ENCODE data around the gene SYT1. TPM values are rescaled to one million over a fixed set of nuclear protein-coding genes. Genes with fewer than 3 reads are reported as not detected.

SYT1 gene
- total and polyA plus RNA-seq, 2 experiments from 2014 or later = 48.7 to 51.7 TPM

DNA sequence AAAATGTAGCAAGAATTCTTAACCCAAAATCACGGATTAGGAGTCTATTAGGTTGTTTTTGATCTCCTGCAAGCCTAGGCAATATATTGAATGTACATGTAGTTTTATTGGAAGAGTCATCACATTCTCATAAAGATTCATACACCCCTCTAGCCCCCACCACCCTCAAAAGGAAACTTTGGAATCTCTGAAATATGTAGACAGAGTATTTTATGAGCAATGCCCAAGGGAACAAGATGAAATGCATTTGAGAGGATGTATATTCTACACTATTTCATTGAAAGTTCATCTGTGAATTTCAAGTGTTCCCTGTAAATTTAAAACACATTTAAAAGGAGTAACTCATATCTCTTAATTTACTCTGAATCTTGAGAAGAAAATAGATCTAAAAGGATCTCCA lies 103.7 kb downstream of the SYT1 start (continued):
- TF ChIP-seq JUNB (IDR thresholded peaks at IDR 0.05; ENCODE audit: unreplicated experiment) = no peak
- no peak for TF ChIP-seq CREB1 (CRISPR knock-in tag; IDR thresholded peaks at IDR 0.05; ENCODE audit: low read depth)
- TF ChIP-seq, protein P1, sequence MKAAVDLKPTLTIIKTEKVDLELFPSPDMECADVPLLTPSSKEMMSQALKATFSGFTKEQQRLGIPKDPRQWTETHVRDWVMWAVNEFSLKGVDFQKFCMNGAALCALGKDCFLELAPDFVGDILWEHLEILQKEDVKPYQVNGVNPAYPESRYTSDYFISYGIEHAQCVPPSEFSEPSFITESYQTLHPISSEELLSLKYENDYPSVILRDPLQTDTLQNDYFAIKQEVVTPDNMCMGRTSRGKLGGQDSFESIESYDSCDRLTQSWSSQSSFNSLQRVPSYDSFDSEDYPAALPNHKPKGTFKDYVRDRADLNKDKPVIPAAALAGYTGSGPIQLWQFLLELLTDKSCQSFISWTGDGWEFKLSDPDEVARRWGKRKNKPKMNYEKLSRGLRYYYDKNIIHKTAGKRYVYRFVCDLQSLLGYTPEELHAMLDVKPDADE (IDR thresholded peaks at IDR 0.05) = no peak
- TF ChIP-seq ZNF114 (CRISPR knock-in tag; IDR thresholded peaks at IDR 0.05) = no peak
- no peak for TF ChIP-seq STAT1 (IDR thresholded peaks at IDR 0.05; ENCODE audit: unreplicated experiment)
- TF ChIP-seq ZNF331 (CRISPR knock-in tag; IDR thresholded peaks at IDR 0.05; ENCODE audit: low read depth) = no peak

DNA sequence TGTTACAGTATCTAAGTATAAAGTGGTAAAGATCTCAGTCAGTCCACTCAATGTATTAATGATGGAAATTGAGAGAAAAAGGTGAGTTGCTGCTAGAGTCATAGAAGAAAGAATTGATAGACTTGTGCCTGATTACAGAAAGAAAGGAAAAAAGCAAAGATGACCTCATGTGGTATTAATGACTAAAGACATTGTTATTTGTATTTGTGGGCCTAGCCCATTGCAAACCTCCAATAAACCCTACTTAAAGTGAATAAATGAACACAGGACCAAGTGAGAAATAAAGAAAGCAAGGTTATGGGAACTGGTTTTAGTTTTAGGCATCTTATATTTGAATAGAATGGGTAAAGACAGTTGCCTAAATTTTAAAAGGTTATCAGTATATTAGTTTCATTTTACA lies 105.5 kb downstream of the SYT1 start:
- Mint-ChIP-seq H3K4me3 (no peak overlapping the region), H3K36me3 (ENCODE audit: low read depth) (no peaks in the 10 kb centered on the region), H3K4me1 (no peaks in the 10 kb centered on the region), H3K27me3 (ENCODE audit: insufficient read depth, low read depth, poor library complexity) (no peaks in the 10 kb centered on the region), H3K27ac (no peak overlapping the region), H3K9me3 (no peaks in the 10 kb centered on the region)
- Histone ChIP-seq H4K20me1 (replicated peaks; ENCODE audit: insufficient read depth) (no peaks in the 10 kb centered on the region; the same call in 1 of the 2 replicates), H3K4me2 (no peak overlapping the region), H3K9me2 (ENCODE audit: insufficient read depth) (no peaks in the 10 kb centered on the region), H3K79me2 (replicated peaks; ENCODE audit: insufficient read depth) (no peaks in the 10 kb centered on the region), H3K36me3 (ENCODE audit: insufficient read depth) (no peaks in the 10 kb centered on the region), H2AFZ (no peak overlapping the region), H3K4me1 (ENCODE audit: insufficient read depth) (no peaks in the 10 kb centered on the region), H3F3A (replicated peaks; ENCODE audit: low read depth) (no peaks in the 10 kb centered on the region), H3K27me3 (ENCODE audit: insufficient read depth) (no peaks in the 10 kb centered on the region), H3K4me3 (no peak overlapping the region), H3K27ac (ENCODE audit: low read depth) (no peak overlapping the region)
- TF ChIP-seq EZH2 (IDR thresholded peaks at IDR 0.05; ENCODE audit: low read depth, unreplicated experiment) (no peak), CREB1 (CRISPR knock-in tag; IDR thresholded peaks at IDR 0.05; ENCODE audit: low read depth) (no peak), POLR2AphosphoS5 (IDR thresholded peaks at IDR 0.05; ENCODE audit: low read depth) (no peak), JUNB (IDR thresholded peaks at IDR 0.05; ENCODE audit: unreplicated experiment) (no peak), EZH2phosphoT487 (IDR thresholded peaks at IDR 0.05; ENCODE audit: unreplicated experiment) (no peak), STAT1 (IDR thresholded peaks at IDR 0.05; ENCODE audit: unreplicated experiment) (no peak)
- TF ChIP-seq, protein P2, sequence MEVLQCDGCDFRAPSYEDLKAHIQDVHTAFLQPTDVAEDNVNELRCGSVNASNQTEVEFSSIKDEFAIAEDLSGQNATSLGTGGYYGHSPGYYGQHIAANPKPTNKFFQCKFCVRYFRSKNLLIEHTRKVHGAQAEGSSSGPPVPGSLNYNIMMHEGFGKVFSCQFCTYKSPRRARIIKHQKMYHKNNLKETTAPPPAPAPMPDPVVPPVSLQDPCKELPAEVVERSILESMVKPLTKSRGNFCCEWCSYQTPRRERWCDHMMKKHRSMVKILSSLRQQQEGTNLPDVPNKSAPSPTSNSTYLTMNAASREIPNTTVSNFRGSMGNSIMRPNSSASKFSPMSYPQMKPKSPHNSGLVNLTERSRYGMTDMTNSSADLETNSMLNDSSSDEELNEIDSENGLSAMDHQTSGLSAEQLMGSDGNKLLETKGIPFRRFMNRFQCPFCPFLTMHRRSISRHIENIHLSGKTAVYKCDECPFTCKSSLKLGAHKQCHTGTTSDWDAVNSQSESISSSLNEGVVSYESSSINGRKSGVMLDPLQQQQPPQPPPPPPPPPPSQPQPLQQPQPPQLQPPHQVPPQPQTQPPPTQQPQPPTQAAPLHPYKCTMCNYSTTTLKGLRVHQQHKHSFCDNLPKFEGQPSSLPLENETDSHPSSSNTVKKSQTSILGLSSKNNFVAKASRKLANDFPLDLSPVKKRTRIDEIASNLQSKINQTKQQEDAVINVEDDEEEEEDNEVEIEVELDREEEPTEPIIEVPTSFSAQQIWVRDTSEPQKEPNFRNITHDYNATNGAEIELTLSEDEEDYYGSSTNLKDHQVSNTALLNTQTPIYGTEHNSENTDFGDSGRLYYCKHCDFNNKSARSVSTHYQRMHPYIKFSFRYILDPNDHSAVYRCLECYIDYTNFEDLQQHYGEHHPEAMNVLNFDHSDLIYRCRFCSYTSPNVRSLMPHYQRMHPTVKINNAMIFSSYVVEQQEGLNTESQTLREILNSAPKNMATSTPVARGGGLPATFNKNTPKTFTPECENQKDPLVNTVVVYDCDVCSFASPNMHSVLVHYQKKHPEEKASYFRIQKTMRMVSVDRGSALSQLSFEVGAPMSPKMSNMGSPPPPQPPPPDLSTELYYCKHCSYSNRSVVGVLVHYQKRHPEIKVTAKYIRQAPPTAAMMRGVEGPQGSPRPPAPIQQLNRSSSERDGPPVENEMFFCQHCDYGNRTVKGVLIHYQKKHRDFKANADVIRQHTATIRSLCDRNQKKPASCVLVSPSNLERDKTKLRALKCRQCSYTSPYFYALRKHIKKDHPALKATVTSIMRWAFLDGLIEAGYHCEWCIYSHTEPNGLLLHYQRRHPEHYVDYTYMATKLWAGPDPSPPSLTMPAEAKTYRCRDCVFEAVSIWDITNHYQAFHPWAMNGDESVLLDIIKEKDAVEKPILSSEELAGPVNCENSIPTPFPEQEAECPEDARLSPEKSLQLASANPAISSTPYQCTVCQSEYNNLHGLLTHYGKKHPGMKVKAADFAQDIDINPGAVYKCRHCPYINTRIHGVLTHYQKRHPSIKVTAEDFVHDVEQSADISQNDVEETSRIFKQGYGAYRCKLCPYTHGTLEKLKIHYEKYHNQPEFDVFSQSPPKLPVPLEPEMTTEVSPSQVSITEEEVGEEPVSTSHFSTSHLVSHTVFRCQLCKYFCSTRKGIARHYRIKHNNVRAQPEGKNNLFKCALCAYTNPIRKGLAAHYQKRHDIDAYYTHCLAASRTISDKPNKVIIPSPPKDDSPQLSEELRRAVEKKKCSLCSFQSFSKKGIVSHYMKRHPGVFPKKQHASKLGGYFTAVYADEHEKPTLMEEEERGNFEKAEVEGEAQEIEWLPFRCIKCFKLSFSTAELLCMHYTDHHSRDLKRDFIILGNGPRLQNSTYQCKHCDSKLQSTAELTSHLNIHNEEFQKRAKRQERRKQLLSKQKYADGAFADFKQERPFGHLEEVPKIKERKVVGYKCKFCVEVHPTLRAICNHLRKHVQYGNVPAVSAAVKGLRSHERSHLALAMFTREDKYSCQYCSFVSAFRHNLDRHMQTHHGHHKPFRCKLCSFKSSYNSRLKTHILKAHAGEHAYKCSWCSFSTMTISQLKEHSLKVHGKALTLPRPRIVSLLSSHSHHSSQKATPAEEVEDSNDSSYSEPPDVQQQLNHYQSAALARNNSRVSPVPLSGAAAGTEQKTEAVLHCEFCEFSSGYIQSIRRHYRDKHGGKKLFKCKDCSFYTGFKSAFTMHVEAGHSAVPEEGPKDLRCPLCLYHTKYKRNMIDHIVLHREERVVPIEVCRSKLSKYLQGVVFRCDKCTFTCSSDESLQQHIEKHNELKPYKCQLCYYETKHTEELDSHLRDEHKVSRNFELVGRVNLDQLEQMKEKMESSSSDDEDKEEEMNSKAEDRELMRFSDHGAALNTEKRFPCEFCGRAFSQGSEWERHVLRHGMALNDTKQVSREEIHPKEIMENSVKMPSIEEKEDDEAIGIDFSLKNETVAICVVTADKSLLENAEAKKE (CRISPR knock-in tag; IDR thresholded peaks at IDR 0.05) = no peak
- TF ChIP-seq, protein P1 (IDR thresholded peaks at IDR 0.05) = no peak
- no peak for DNase-seq (ENCODE audit: low spot score)
- no peak for ATAC-seq
